ENCODE measurements around the gene USP17L27. TPM values are rescaled to one million over a fixed set of nuclear protein-coding genes. Genes with fewer than 3 reads are reported as not detected.
"Not testable (repeated sequence)": the region's sequence is repeated elsewhere in the genome, so short reads cannot be mapped to it uniquely, and the experiment has no call there.

USP17L27 gene
- total RNA-seq = not detected in 2 replicates

- H3K27me3 Mint-ChIP-seq (ENCODE audit: low read depth); H3K36me3 Mint-ChIP-seq (ENCODE audit: low read depth); intact Hi-C loops (cut with micrococcal nuclease); H3K4me3 Mint-ChIP-seq (ENCODE audit: low read depth); DNase-seq (ENCODE audit: low spot score); H3K27ac Mint-ChIP-seq; H3K9me3 Mint-ChIP-seq; H3K4me1 Mint-ChIP-seq (ENCODE audit: low read depth): not testable (repeated sequence)
Observed at GRCh38 chr4:9343848-9344247, at the start of gene USP17L27. Gene USP17L27, plus strand, starts transcription at chr4:9344148. Its CDS starts 0 bp downstream, at chr4:9344148.

- DNase-seq (ENCODE audit: low spot score); H3K9me3 Mint-ChIP-seq; H3K27ac Mint-ChIP-seq: not testable (repeated sequence)
Observed at GRCh38 chr4:9324191-9324590, 19.8 kb upstream of the USP17L27 start.

GRCh38 chr4:9324865-9325264 is 19.1 kb upstream of the USP17L27 start, which contains the start of gene USP17L24:
Gene USP17L24, plus strand, starts transcription at chr4:9325165. Its CDS starts 0 bp downstream, at chr4:9325165.
- DNase-seq (ENCODE audit: low spot score); H3K36me3 Mint-ChIP-seq (ENCODE audit: low read depth); H3K9me3 Mint-ChIP-seq; H3K4me1 Mint-ChIP-seq (ENCODE audit: low read depth); H3K27me3 Mint-ChIP-seq (ENCODE audit: low read depth); H3K4me3 Mint-ChIP-seq (ENCODE audit: low read depth); H3K27ac Mint-ChIP-seq; intact Hi-C loops (cut with micrococcal nuclease): not testable (repeated sequence)

More at GRCh38 chr4:9324191-9324590, 19.8 kb upstream of the USP17L27 start:
- H3K36me3 Mint-ChIP-seq (ENCODE audit: low read depth); intact Hi-C loops (cut with micrococcal nuclease); H3K4me3 Mint-ChIP-seq (ENCODE audit: low read depth); H3K4me1 Mint-ChIP-seq (ENCODE audit: low read depth); H3K27me3 Mint-ChIP-seq (ENCODE audit: low read depth): not testable (repeated sequence)

DNA sequence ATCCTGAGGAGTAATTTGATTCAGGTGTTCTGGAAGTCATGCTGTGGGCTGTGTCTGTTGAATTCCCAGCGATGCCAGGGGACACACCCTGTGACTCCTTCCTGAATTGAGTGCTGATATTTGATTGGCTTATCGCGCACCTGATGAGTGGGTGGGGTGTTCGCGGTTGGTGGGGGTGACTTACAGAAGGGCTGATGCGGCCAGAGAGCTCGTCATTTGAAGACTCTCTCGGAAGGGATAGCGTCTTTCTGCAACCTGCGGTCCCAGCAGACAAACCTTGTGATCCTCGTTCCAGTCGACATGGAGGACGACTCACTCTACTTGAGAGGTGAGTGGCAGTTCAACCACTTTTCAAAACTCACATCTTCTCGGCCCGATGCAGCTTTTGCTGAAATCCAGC is 14.3 kb upstream of the USP17L27 start, which contains the start of gene USP17L25:
USP17L25 (plus strand) TSS at position 301 of the 400 bp plus-strand sequence; CDS start at position 301, 0 bp downstream.
- H3K27me3 Mint-ChIP-seq (ENCODE audit: low read depth); H3K9me3 Mint-ChIP-seq; H3K27ac Mint-ChIP-seq; H3K36me3 Mint-ChIP-seq (ENCODE audit: low read depth); H3K4me3 Mint-ChIP-seq (ENCODE audit: low read depth); intact Hi-C loops (cut with micrococcal nuclease); DNase-seq (ENCODE audit: low spot score); H3K4me1 Mint-ChIP-seq (ENCODE audit: low read depth): not testable (repeated sequence)

DNA sequence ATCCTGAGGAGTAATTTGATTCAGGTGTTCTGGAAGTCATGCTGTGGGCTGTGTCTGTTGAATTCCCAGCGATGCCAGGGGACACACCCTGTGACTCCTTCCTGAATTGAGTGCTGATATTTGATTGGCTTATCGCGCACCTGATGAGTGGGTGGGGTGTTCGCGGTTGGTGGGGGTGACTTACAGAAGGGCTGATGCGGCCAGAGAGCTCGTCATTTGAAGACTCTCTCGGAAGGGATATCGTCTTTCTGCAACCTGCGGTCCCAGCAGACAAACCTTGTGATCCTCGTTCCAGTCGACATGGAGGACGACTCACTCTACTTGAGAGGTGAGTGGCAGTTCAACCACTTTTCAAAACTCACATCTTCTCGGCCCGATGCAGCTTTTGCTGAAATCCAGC is 9.6 kb upstream of the USP17L27 start, which contains the start of gene USP17L26:
USP17L26 (plus strand) TSS at position 301 of the 400 bp plus-strand sequence; CDS start at position 301, 0 bp downstream.
- H3K27me3 Mint-ChIP-seq (ENCODE audit: low read depth); intact Hi-C loops (cut with micrococcal nuclease); DNase-seq (ENCODE audit: low spot score); H3K36me3 Mint-ChIP-seq (ENCODE audit: low read depth); H3K9me3 Mint-ChIP-seq; H3K27ac Mint-ChIP-seq; H3K4me1 Mint-ChIP-seq (ENCODE audit: low read depth); H3K4me3 Mint-ChIP-seq (ENCODE audit: low read depth): not testable (repeated sequence)

DNA sequence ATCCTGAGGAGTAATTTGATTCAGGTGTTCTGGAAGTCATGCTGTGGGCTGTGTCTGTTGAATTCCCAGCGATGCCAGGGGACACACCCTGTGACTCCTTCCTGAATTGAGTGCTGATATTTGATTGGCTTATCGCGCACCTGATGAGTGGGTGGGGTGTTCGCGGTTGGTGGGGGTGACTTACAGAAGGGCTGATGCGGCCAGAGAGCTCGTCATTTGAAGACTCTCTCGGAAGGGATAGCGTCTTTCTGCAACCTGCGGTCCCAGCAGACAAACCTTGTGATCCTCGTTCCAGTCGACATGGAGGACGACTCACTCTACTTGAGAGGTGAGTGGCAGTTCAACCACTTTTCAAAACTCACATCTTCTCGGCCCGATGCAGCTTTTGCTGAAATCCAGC is 4.8 kb upstream of the USP17L27 start, which contains the start of gene USP17L5:
USP17L5 (plus strand) TSS at position 301 of the 400 bp plus-strand sequence; CDS start at position 301, 0 bp downstream.
- intact Hi-C loops (cut with micrococcal nuclease); H3K9me3 Mint-ChIP-seq; H3K27ac Mint-ChIP-seq; H3K36me3 Mint-ChIP-seq (ENCODE audit: low read depth); H3K4me1 Mint-ChIP-seq (ENCODE audit: low read depth); H3K27me3 Mint-ChIP-seq (ENCODE audit: low read depth); H3K4me3 Mint-ChIP-seq (ENCODE audit: low read depth); DNase-seq (ENCODE audit: low spot score): not testable (repeated sequence)

GRCh38 chr4:9348593-9348992 is 4.6 kb downstream of the USP17L27 start, which contains the start of gene USP17L28:
Gene USP17L28, plus strand, starts transcription at chr4:9348893. Its CDS starts 0 bp downstream, at chr4:9348893.
- not testable (repeated sequence) for H3K27ac Mint-ChIP-seq; H3K4me3 Mint-ChIP-seq (ENCODE audit: low read depth); H3K4me1 Mint-ChIP-seq (ENCODE audit: low read depth)

GRCh38 chr4:9350866-9351265 is 6.9 kb downstream of the USP17L27 start:
- H3K4me1 Mint-ChIP-seq (ENCODE audit: low read depth); H3K27ac Mint-ChIP-seq; intact Hi-C loops (cut with micrococcal nuclease); H3K36me3 Mint-ChIP-seq (ENCODE audit: low read depth); H3K27me3 Mint-ChIP-seq (ENCODE audit: low read depth); DNase-seq (ENCODE audit: low spot score); H3K9me3 Mint-ChIP-seq; H3K4me3 Mint-ChIP-seq (ENCODE audit: low read depth): not testable (repeated sequence)

More at GRCh38 chr4:9348593-9348992, 4.6 kb downstream of the USP17L27 start, which contains the start of gene USP17L28:
- intact Hi-C loops (cut with micrococcal nuclease); H3K9me3 Mint-ChIP-seq; H3K27me3 Mint-ChIP-seq (ENCODE audit: low read depth); DNase-seq (ENCODE audit: low spot score); H3K36me3 Mint-ChIP-seq (ENCODE audit: low read depth): not testable (repeated sequence)

- H3K27me3 Mint-ChIP-seq (ENCODE audit: low read depth); H3K4me3 Mint-ChIP-seq (ENCODE audit: low read depth); H3K27ac Mint-ChIP-seq; H3K9me3 Mint-ChIP-seq; intact Hi-C loops (cut with micrococcal nuclease); H3K4me1 Mint-ChIP-seq (ENCODE audit: low read depth); DNase-seq (ENCODE audit: low spot score); H3K36me3 Mint-ChIP-seq (ENCODE audit: low read depth): not testable (repeated sequence)
Observed at GRCh38 chr4:9353338-9353737, 9.4 kb downstream of the USP17L27 start, which contains the start of gene USP17L29. Gene USP17L29, plus strand, starts transcription at chr4:9353638. Its CDS starts 0 bp downstream, at chr4:9353638.

DNA sequence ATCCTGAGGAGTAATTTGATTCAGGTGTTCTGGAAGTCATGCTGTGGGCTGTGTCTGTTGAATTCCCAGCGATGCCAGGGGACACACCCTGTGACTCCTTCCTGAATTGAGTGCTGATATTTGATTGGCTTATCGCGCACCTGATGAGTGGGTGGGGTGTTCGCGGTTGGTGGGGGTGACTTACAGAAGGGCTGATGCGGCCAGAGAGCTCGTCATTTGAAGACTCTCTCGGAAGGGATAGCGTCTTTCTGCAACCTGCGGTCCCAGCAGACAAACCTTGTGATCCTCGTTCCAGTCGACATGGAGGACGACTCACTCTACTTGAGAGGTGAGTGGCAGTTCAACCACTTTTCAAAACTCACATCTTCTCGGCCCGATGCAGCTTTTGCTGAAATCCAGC is 18.9 kb downstream of the USP17L27 start, which contains the start of gene USP17L30:
USP17L30 (plus strand) TSS at position 301 of the 400 bp plus-strand sequence; CDS start at position 301, 0 bp downstream.
- H3K9me3 Mint-ChIP-seq; H3K4me1 Mint-ChIP-seq (ENCODE audit: low read depth); H3K27me3 Mint-ChIP-seq (ENCODE audit: low read depth); H3K27ac Mint-ChIP-seq; H3K36me3 Mint-ChIP-seq (ENCODE audit: low read depth); intact Hi-C loops (cut with micrococcal nuclease); H3K4me3 Mint-ChIP-seq (ENCODE audit: low read depth); DNase-seq (ENCODE audit: low spot score): not testable (repeated sequence)

GRCh38 chr4:9379881-9380280 is 35.9 kb downstream of the USP17L27 start:
- H3K4me3 Mint-ChIP-seq (ENCODE audit: low read depth); H3K36me3 Mint-ChIP-seq (ENCODE audit: low read depth); DNase-seq (ENCODE audit: low spot score); H3K27me3 Mint-ChIP-seq (ENCODE audit: low read depth); H3K9me3 Mint-ChIP-seq; H3K4me1 Mint-ChIP-seq (ENCODE audit: low read depth); intact Hi-C loops (cut with micrococcal nuclease); H3K27ac Mint-ChIP-seq: not testable (repeated sequence)

DNA sequence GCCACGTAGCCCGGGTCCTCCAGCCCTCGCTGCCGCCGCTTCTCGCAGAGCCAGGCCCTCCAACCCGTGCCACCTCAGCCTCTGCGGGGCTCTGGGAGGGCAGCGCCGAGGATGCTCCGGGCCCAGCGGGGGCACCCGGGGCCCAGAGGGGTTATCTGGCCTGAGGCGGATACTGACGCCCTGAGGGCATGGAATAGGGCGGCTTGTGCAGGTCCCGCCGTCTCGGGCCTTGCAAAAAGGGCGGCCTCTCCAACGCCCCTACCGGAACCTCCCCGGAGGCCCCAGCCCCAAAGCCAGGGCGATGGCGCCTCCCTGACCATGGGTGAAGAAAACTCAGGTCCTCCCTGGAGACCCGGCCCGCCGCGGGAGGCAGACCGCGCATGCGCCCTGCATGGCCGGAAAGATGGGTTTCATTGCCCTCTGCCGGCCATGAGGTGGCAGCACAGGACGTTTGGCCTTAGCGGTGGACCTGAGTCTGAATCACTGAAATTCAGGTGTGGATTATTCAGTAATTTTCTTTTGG is 37.1 kb downstream of the USP17L27 start:
- H3K36me3 Mint-ChIP-seq (ENCODE audit: low read depth); H3K9me3 Mint-ChIP-seq; H3K27me3 Mint-ChIP-seq (ENCODE audit: low read depth); H3K27ac Mint-ChIP-seq; intact Hi-C loops (cut with micrococcal nuclease); H3K4me1 Mint-ChIP-seq (ENCODE audit: low read depth): not testable (repeated sequence)
- peak; percentile 57 for DNase-seq (ENCODE audit: low spot score)
- H3K4me3 Mint-ChIP-seq (ENCODE audit: low read depth) = peak overlapping the region; percentile 33

DNA sequence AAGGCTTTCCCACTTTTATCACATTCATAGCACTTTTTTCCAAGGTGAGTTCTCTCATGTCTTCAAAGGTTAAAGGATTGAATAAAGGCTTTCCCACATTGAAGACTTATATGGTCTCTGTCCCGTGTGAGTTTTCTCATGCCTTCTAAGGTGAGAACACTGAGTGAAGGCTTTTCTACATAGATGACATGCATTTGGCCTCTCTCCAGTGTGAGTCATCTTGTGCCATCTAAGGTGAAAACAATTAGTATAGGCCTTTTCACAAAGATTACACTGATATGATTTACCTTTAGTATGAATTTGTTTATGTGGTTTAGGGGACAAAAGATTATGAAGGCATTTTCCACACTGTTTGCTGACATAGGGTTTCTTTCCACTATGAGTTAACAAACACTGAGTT is 40.2 kb downstream of the USP17L27 start:
- Mint-ChIP-seq H3K9me3 (no peaks in the 10 kb centered on the region), H3K4me3 (ENCODE audit: low read depth) (no peak overlapping the region), H3K4me1 (ENCODE audit: low read depth) (no peaks in the 10 kb centered on the region), H3K36me3 (ENCODE audit: low read depth) (no peaks in the 10 kb centered on the region), H3K27ac (no peak overlapping the region), H3K27me3 (ENCODE audit: low read depth) (peaks cover 7% of the 10 kb centered on the region)
- intact Hi-C loops (cut with micrococcal nuclease) = no loop called here
- no peak for DNase-seq (ENCODE audit: low spot score)

Data from activated T-helper 2 cell treated with anti-CD3 and anti-CD28 coated beads, Interferon-gamma antibody, Interleukin-2, Interleukin-4, amounts not matched to agents 10 μg/mL and 5 μg/mL and 100 μg/mL, durations not matched to agents 14 hours and 24 hours and 36 hours (primary cell).